Epithelial cell of proximal tubule (primary cell): ENCODE data around the gene DIDO1. TPM values are rescaled to one million over a fixed set of nuclear protein-coding genes. Genes with fewer than 3 reads are reported as not detected.
"Not testable (repeated sequence)": the region's sequence is repeated elsewhere in the genome, so short reads cannot be mapped to it uniquely, and the experiment has no call there.

ENCODE experiments used
- DNase-seq: peaks from one replicate; pipeline ENCODE4 v3.0.0-alpha.2; 2011; ENCODE audit warnings: low read depth
- H3K4me3 ChIP-seq: 2 replicates; pipeline ENCODE4 v1.5.1; 2011; ENCODE audit warnings: low read depth, mild to moderate bottlenecking, low read length
- CTCF ChIP-seq: conservative IDR thresholded peaks from 2 replicates; pipeline ENCODE4 v1.5.1; 2012; ENCODE audit warnings: low read depth, mild to moderate bottlenecking, low read length
- total RNA-seq: library from RNA; depleted of rRNA; stranded (reverse); fragments of >200 nt; gene quantifications from 2 replicates; pipeline ENCODE4 v1.2.3, GENCODE V29; 2015

Gene DIDO1
- total RNA-seq, 1 donor from 2014 or later: 26.9 TPM

- TF ChIP-seq CTCF: no peak
- H3K4me3 ChIP-seq: peak overlapping the region; percentile 92
- DNase-seq: no peak
Observed at GRCh38 chr20:62925076-62925419, 1.3 kb downstream of the DIDO1 start.

DNA sequence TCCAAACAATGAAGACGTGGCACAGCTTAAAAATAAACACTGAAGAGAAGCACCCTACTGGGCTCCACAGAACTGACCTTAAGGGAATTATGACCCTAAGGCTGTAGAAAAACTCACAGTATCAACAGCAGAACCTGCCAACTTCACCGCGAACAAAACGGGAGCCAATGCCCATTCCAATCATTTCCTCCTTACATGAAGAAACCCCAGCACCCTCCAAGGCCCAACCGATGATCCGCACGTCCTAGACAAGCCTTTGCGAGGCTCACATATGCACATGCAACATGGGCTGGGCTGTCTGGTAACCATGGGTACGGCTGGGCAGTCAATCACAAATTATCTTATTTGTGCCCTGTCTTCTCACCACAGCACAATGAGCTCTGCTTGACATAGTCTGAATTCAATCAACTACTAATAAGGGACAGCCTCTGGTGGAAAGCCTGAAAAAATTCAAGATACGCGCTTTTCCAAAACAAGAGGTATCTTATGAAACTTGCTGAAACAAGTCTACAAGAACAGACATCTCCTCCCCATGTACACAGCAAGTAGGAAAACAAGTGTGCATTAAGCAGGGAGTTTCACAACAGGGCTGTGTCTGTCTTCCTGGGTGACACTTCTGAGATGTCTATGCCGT lies 1.7 kb downstream of the DIDO1 start:
- no peak for DNase-seq
- no peak for TF ChIP-seq CTCF
- peak overlapping the region; percentile 92 for H3K4me3 ChIP-seq

DNA sequence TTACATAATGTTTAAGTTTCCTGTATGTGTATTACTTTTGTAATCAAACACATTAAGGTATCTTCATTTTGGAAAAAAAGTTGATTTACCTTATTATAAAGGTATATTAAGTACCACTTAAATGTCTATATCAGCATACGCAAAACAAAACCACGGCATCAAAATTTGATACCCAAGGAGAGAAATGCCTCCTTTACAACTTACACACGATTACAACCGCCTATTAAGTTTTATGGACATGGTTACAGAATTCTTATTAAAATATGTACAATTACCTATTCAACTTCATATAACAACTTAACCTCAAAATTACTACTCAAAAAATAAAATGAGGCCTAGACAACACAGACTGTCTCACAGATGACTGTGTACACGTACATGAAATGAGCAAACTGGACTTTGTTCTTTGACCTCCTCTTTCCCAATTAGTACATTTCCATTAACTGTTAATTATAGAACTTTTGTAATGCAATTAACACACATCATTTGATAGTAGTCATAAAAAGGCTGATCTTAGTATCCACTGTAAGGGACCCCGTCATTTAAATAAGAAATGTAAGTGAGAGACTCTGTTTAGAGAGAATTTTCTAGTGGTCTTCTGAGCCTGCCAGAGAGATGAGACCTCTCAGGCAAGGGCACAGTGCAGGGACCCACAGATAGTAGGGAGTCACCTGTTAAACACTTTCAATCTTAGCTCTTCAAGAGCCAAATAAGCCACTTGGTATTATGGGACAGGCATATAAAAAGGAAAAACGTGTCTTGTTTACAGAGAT lies 2.5 kb downstream of the DIDO1 start:
- peak overlapping the region; percentile 92 for H3K4me3 ChIP-seq
- TF ChIP-seq CTCF: no peak
- DNase-seq: no peak

DNA sequence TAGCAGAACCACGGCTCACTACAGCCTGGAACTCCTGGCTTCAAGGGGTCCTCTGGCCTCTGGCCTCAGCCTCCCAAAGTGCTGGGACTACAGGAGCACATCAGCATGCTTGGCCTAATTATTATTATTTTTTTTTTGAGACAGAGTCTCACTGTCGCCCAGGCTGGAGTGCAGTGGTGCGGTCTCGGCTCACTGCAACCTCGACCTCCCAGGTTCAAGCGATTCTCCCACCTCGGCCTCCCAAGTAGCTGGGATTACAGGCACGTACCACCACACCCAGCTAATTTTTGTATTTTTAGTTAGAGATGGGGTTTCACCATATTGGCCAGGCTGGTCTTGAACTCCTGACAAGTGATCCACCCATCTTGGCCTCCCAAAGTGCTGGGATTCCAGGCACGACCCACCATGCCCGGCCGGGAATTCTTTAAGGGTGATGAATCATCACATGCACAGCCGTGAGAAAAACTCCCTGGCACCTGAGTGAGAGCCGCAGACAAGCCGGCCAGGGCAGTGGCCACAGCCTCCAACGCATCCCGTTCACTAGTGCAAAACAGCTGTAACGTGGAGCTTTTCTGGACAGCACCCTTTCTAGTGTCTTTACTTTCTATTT lies 3.1 kb downstream of the DIDO1 start:
- H3K4me3 ChIP-seq, DNase-seq: not testable (repeated sequence)

- no peak overlapping the region for H3K4me3 ChIP-seq
- no peak for DNase-seq
- TF ChIP-seq CTCF: no peak
Observed at GRCh38 chr20:62922451-62922921, 3.8 kb downstream of the DIDO1 start.

GRCh38 chr20:62921119-62921687 lies 5.1 kb downstream of the DIDO1 start:
- DNase-seq: no peak
- H3K4me3 ChIP-seq: no peak overlapping the region
- peak; percentile 72 for TF ChIP-seq CTCF

- no peak overlapping the region for H3K4me3 ChIP-seq
- no peak for TF ChIP-seq CTCF
- DNase-seq: no peak
Observed at GRCh38 chr20:62920039-62920645, 6.2 kb downstream of the DIDO1 start.
